HUES6 (cell line): Measurements from ENCODE around the gene TMEM200C.
"Not testable (repeated sequence)": the region's sequence is repeated elsewhere in the genome, so short reads cannot be mapped to it uniquely, and the experiment has no call there.

Source experiments
- H3K27ac ChIP-seq: 2 replicates; pipeline ENCODE4 v1.7.0; 2013; ENCODE audit warnings: low read depth, mild to moderate bottlenecking, low read length, inconsistent platforms
- H3K27me3 ChIP-seq: 2 replicates; pipeline ENCODE4 v1.6.1; 2013; ENCODE audit warnings: low read length; ENCODE audit not compliant: control insufficient read depth, insufficient read depth
- H3K36me3 ChIP-seq: 2 replicates; pipeline ENCODE4 v1.6.1; 2013; ENCODE audit warnings: low read length; ENCODE audit not compliant: control insufficient read depth, insufficient read depth
- H3K4me1 ChIP-seq: 2 replicates; pipeline ENCODE4 v1.6.1; 2013; ENCODE audit warnings: low read length; ENCODE audit not compliant: control insufficient read depth, insufficient read depth
- H3K4me3 ChIP-seq: 2 replicates; pipeline ENCODE4 v1.5.1; 2013; ENCODE audit warnings: low read depth, low read length
- H3K9ac ChIP-seq: one replicate; pipeline ENCODE4 v1.6.1; 2013; ENCODE audit warnings: mild to moderate bottlenecking, low read length
- H3K9me3 ChIP-seq: 2 replicates; pipeline ENCODE4 v1.6.1; 2013; ENCODE audit warnings: low read depth, low read length; ENCODE audit not compliant: control insufficient read depth, insufficient read depth

TMEM200C gene

GRCh38 chr18:5865521-5865920 lies 29.8 kb downstream of the TMEM200C start:
- peaks cover 3% of the 10 kb centered on the region for H3K27me3 ChIP-seq
- H3K4me1 ChIP-seq, result no peaks in the 10 kb centered on the region
- peaks cover 11% of the 10 kb centered on the region; the same call in 1 of the 2 replicates for H3K9me3 ChIP-seq
- H3K4me3 ChIP-seq, result no peak overlapping the region
- H3K36me3 ChIP-seq, result no peaks in the 10 kb centered on the region
- no peak overlapping the region for H3K27ac ChIP-seq
- H3K9ac ChIP-seq, result no peak overlapping the region

- peaks cover 11% of the 10 kb centered on the region; the same call in 1 of the 2 replicates for H3K9me3 ChIP-seq
- not testable (repeated sequence) for H3K27ac ChIP-seq, H3K4me1 ChIP-seq, H3K36me3 ChIP-seq, H3K27me3 ChIP-seq, H3K4me3 ChIP-seq, H3K9ac ChIP-seq
These were observed 33.2 kb downstream of the TMEM200C start for GRCh38 chr18:5862127-5862526.

- Histone ChIP-seq H3K4me3 (no peak overlapping the region), H3K27me3 (no peaks in the 10 kb centered on the region), H3K4me1 (no peaks in the 10 kb centered on the region), H3K27ac (no peak overlapping the region), H3K9me3 (peaks cover 9% of the 10 kb centered on the region; the same call in 1 of the 2 replicates), H3K9ac (no peak overlapping the region), H3K36me3 (no peaks in the 10 kb centered on the region)
These were observed 38.1 kb downstream of the TMEM200C start for GRCh38 chr18:5857180-5857579.

- no peaks in the 10 kb centered on the region for H3K36me3 ChIP-seq
- no peaks in the 10 kb centered on the region for H3K4me1 ChIP-seq
- no peaks in the 10 kb centered on the region for H3K9me3 ChIP-seq
- no peak overlapping the region for H3K9ac ChIP-seq
- H3K4me3 ChIP-seq, result no peak overlapping the region
- H3K27me3 ChIP-seq, result no peaks in the 10 kb centered on the region
- no peak overlapping the region for H3K27ac ChIP-seq
These were observed 42.1 kb downstream of the TMEM200C start for GRCh38 chr18:5853253-5853652.

- no peaks in the 10 kb centered on the region for H3K27me3 ChIP-seq
- H3K4me3 ChIP-seq, result no peak overlapping the region
These were observed 43.3 kb downstream of the TMEM200C start for GRCh38 chr18:5851998-5852397.

GRCh38 chr18:5842653-5843052 lies 52.7 kb downstream of the TMEM200C start:
- H3K27ac ChIP-seq, result no peak overlapping the region
- no peaks in the 10 kb centered on the region for H3K36me3 ChIP-seq
- H3K9me3 ChIP-seq, result no peaks in the 10 kb centered on the region
- no peaks in the 10 kb centered on the region; the same call in 1 of the 2 replicates for H3K4me1 ChIP-seq
- H3K9ac ChIP-seq, result no peak overlapping the region
- H3K27me3 ChIP-seq, result no peaks in the 10 kb centered on the region
- H3K4me3 ChIP-seq, result no peak overlapping the region

More at GRCh38 chr18:5851998-5852397, 43.3 kb downstream of the TMEM200C start:
- Histone ChIP-seq H3K36me3 (no peaks in the 10 kb centered on the region), H3K27ac (no peak overlapping the region), H3K4me1 (no peaks in the 10 kb centered on the region), H3K9me3 (no peaks in the 10 kb centered on the region), H3K9ac (no peak overlapping the region)

- Histone ChIP-seq H3K9ac (no peak overlapping the region), H3K4me1 (no peaks in the 10 kb centered on the region; the same call in 1 of the 2 replicates), H3K9me3 (no peaks in the 10 kb centered on the region), H3K36me3 (no peaks in the 10 kb centered on the region), H3K4me3 (no peak overlapping the region), H3K27ac (no peak overlapping the region), H3K27me3 (no peaks in the 10 kb centered on the region)
These were observed 53.8 kb downstream of the TMEM200C start for GRCh38 chr18:5841518-5841917.

GRCh38 chr18:5840547-5840946 lies 54.8 kb downstream of the TMEM200C start:
- no peak overlapping the region for H3K4me3 ChIP-seq
- H3K9ac ChIP-seq, result no peak overlapping the region
- H3K27ac ChIP-seq, result no peak overlapping the region
- no peaks in the 10 kb centered on the region; the same call in 1 of the 2 replicates for H3K4me1 ChIP-seq
- H3K27me3 ChIP-seq, result no peaks in the 10 kb centered on the region
- no peaks in the 10 kb centered on the region for H3K36me3 ChIP-seq
- no peaks in the 10 kb centered on the region for H3K9me3 ChIP-seq

- no peaks in the 10 kb centered on the region; the same call in 1 of the 2 replicates for H3K4me1 ChIP-seq
- H3K27ac ChIP-seq, result no peak overlapping the region
- H3K9ac ChIP-seq, result no peak overlapping the region
- no peak overlapping the region for H3K4me3 ChIP-seq
- H3K9me3 ChIP-seq, result no peaks in the 10 kb centered on the region
- H3K27me3 ChIP-seq, result no peaks in the 10 kb centered on the region
- no peaks in the 10 kb centered on the region for H3K36me3 ChIP-seq
These were observed 55.3 kb downstream of the TMEM200C start for GRCh38 chr18:5840025-5840424.

GRCh38 chr18:5839102-5839501 lies 56.2 kb downstream of the TMEM200C start:
- H3K36me3 ChIP-seq, result no peaks in the 10 kb centered on the region
- H3K27ac ChIP-seq, result no peak overlapping the region
- H3K27me3 ChIP-seq, result no peaks in the 10 kb centered on the region

More at GRCh38 chr18:5839102-5839501, 56.2 kb downstream of the TMEM200C start:
- no peak overlapping the region for H3K9ac ChIP-seq
- H3K4me1 ChIP-seq, result no peaks in the 10 kb centered on the region; the same call in 1 of the 2 replicates
- no peak overlapping the region for H3K4me3 ChIP-seq
- no peaks in the 10 kb centered on the region for H3K9me3 ChIP-seq
